Measurements from ENCODE around the gene EXO1.
"Not testable (repeated sequence)": the region's sequence is repeated elsewhere in the genome, so short reads cannot be mapped to it uniquely, and the experiment has no call there.

- TF ChIP-seq EZH2phosphoT487 (IDR thresholded peaks at IDR 0.05; ENCODE audit: insufficient read depth, low read depth); EZH2 (IDR thresholded peaks at IDR 0.05; ENCODE audit: insufficient read depth, poor library complexity, severe bottlenecking): not testable (repeated sequence)
Observed at GRCh38 chr1:241804706-241805105, 43.3 kb upstream of the EXO1 start.

All from GM23248 (cell line).